CD1c-positive myeloid dendritic cell (primary cell): ENCODE results near the gene GRID1.

Source experiments
- DNase-seq: peaks from one replicate; pipeline ENCODE4 v3.0.0-alpha.2; 2016; ENCODE audit errors: extremely low spot score

GRID1 gene

DNA sequence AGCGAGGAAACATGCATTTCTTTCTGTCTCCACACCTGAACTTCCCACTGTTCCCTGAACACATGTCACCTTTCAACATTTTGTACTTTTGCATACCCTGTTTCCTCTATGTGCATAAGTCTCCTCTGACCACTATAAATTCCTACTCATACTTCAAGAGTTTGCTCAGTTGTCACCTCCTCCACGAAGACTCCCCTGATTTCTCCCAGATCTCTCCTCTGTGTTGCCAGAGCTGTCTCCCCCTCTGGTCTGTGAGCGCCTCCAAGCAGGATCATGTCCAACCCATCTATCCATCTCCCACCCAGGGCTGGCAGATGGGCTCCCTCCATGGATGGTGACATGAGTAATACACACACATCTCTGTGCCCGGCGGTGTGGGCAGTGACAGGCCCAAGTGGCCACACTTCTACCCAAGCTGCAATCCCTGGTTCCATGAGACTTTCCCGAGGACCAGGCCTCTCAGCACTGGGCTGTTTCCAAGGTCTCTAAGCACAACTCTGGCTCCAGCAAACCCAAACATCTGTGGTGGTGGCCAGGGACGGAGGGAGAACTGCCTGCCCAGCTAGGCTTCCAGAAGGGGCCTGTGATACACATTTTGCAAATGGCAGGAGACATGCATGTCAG is 135.9 kb downstream of the GRID1 start:
- DNase-seq, result no peak

DNA sequence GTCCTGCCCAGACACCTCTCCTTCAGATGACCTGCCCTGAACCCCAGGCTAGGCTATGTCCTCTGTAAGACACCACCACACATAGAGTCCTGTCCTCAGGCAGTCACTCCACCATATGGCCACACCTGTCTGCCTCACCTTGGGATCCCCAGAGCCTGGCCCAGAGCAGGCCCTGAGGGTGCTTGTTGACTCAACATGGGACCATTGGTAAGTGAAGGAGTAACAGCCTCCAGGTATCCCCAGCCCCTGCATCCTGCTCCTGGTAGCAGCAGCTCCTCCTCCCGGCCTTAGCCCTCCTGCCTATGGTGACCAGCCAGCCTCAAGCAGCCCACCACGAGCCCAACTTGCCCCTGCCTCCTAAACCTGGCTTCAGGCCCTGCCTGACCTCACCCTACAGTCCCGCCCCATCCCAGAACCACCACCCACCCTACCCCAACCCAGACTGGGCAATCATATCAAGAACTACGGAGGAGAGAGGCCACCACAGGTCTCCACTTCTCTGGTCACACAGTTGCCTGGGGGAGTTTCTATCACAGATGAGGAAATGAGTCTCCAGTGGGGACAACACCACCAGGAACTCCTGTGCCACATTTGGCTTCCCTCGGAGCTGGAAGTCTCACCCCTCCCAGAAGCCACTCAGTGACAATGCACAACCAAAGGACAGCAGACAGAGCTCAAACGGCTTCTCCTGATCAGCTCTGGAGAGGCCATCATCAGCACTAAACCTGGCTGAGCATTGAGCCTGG is 136.6 kb downstream of the GRID1 start:
- peak; percentile 51 for DNase-seq

DNA sequence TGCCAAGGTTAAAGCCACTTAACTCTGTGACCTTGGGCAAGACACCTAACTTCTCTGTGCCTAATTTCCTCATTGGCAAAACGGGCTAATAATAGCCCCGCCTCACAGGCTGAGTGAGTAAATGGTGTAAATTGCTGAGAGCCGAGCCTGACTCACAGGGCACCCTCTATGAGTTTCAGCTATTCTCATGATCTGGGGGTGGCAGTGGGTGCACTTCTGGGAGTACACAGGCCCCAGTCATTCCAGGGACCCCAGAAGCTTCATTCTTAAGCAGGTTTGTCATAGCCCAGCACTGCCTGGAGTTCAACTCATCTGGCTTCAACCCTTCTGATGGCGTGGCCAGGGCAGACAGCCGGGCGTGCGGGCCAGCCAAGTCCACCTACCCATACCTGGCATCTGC is 137.2 kb downstream of the GRID1 start:
- peak; percentile 72 for DNase-seq

DNA sequence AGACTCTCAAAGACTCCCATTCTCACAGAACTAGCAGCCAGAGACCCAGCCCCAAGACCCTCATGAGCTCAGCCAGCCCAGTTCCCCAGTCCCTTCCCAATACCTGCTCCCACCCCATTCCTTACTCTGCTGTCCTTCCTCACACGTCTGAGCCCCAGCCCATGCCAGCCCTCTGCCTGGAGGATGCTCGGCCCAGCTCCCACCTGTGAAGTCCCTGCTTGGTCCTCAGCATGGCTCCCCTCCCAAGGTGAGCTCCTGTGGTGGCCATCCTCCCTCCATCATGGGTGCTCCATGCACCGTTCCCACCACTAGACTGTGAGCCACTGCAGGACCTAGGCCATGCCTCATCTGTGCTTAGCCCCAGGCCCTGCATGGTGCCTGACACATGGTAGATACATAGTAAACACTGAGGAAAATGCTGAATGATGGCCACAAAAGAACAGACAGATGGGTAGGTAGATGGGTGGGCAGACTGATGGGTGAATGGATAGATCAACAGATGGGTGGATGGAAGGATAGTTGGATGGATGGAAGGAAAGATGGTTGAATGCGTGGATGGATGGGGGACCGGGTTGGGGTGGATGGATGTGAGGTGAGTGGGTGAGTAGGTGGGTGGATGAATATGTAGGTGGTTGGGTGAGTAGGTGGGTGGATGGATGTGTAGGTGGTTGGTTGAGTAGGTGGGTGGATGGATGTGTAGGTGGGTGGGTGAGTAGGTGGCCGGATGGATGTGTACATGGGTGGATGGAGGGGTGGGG is 138.9 kb downstream of the GRID1 start:
- DNase-seq, result no peak

DNA sequence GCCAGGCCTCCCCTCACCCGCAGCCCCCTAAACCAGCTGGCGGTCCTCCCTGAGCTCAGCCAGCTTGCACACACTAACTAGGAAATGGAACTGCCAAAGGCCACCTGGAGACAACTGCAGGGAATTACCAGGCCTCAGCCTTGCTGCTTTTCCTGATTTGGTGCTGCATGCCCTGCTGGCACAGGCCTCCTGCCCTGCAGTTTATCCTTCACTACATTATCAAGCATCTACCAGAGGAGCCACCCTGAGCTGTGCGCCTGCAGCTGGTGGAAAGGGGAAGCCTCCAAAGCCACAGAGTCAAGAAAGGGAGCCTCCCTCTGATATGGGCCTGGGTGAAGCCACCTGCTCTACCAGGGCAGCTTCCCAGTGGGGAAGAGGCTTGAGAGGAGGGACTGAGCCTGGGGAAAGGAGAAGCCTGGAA is 139.8 kb downstream of the GRID1 start:
- peak; percentile 35 for DNase-seq

DNA sequence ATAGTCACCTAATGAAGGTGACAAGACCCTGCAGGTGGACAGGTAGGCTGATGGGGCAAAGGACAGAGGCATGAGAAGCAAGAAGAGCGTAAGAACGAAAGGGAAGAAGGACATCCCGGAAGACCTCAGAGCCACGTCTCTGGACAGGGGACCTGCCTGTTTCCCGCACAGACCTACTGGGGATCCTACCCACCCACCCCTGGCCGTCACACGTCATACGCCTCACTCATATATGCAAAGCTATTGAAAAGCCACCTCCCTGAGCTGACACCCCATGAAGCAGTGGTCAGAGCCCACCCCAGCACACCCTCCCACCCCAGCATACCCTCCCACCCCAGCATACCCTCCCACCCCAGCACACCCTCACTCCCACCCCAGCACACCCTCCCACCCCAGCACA is 140.6 kb downstream of the GRID1 start:
- no peak for DNase-seq

DNA sequence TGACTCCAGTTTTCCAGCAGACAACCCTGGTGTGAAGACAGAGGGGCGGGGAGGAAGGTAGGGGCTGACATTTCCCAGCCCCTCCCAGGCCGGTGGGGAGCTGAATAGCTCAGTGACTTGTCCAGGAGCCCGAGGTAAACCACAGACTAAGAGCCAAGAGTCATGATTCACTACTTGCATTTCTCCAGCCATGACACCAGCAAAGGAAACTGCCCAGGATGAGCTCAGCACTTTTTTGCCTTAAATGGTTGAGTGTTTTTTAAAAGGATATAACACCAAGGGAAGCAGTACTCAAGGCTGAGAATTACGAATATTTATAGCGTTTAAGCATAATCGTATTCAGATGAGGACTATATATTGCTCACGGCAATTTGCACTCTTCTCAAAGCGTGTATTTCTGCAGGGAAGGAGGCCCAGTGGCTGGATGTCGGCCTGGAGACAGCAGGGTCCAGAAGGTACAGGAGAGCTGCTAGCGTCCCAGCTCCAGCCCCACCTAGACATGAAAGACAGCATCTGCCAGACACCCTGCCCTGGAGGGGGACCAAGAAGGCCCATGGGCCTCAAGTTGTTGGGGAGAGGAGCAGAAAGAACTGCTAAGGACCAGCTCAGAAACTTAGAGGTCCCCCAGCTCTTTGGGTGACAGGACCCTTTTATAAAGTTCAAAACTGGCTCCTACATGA is 141.4 kb downstream of the GRID1 start:
- peak; percentile 25 for DNase-seq

DNA sequence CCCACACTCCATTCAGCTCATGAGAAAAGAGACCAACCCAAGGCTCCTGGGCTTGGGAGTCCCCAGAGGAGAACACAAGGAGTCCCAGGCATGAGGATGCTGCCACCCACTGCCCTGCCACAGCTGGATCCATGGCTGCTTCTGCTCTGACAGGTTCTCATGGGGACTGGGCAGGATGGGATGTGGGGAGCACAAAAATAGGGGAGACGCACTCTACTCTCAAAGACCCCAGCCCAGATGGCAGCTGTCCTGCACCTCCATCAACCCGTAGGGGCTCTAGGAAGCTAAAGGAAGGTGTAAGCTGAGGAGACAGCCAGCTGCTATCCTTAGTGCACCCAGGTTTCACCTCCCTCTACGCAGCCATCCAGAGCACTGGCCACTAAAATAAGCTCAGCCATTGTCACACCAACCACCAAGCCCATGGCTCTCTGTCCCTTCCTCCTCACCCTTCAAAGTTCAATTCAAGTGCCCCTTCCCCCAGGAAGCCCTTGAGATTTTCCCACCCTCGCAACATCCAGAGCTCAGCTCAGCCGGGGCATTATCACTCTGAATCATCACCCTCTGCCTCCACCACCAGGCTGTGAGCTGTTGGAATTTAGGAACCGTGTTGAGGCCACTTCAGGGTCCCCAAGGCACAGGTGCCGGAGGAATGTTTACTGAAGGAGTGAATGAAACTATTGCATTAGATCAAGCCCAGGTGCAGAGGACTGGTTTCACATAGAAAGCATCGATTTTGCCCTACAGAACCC is 142.1 kb downstream of the GRID1 start:
- DNase-seq, result no peak

DNA sequence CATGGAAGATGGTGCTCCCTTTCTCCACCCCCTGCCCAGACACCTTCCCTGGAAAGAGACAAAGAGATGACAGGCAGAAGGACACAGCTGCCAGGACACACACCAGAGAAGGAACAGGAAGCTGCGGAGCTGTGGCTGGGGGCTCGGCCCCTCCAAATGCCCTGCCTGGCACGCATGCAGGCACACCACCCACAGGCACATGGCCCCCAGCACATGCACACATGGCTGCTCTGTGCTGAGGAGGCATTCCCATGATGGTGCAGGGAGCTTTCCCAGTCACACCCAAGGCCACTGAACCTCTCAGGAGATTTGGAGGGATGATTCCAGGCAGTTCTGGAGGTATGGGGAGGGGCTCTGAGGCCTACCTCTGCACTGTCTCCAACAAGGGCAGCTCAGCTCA is 143.3 kb downstream of the GRID1 start:
- DNase-seq, result no peak

DNA sequence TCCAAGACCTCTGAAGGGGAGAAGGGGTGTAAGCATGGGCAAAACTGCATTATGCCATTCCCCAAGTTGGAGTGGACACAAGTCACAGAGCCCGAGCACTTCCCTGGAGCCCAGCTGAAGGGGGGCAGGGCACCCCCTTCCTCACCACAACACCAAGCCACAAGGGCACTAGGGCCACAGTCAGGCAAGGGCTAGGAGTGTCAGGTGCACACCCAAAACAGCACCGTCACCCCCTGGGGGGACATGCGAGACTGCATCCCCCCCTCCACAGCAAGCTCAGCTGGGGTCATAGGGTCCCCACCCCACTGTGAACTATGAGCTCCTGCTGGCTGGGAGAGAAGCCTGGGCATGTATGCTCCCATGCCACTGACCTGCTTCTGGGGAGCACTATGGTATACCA is 143.9 kb downstream of the GRID1 start:
- no peak for DNase-seq

DNA sequence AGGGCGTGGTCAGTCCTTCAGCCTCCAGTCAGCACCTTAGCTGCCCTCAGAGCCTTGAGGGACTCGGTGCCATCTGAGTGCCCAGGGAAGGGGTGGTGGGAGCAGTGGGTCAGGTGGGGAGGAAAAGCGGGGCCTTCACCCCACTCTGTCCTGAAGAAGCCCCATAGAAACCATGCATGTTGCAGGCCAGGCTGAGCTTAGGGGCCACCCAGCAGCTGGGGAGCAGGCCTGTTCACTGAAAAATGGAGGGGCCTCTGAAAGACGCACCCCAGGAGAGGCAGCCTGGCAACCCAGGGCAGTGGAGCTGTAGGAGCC is 144.3 kb downstream of the GRID1 start:
- no peak for DNase-seq

DNA sequence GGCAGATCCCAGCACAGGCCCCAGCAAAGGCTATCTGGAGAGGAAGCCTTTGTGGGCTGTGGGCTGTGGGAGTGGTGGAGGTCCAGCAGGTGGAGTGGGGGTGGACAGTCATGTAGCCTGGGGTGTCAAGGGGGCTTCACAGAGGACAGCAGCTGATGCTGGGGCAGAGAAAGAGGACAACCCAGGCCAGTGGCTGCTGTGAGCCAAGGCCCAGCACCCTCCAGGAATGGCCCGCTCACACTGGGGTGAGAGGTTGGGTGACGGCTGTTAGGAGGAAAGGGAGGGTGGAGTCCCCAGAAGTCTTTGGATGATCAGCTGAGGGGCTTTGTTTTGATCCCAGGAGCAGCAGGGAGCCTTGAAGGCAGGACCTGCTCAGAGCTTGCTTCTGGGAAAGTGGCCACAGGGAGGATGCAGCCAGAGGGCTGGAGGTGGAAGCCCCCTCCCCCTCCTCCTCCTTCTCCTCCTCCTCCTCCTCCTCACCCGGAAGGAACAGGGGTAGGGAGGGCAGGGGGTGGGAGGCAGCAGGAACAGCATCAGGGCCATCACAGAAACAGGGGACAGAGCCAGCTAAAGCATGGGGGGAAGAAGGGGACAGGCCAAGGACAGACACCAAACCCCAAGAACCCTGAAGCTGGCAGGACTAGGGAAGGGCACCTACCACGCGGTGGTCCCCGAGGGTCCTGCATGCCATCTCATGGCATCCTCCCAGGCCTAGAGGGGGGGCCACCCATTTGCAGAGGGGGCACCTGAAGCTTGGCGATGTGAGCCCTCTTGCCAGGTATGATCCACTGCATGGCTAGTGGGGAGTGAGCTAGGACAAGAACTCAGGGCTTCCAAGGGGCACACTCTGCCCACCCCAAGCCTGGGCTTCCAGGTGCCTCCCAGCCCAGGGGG is 144.9 kb downstream of the GRID1 start:
- no peak for DNase-seq

DNA sequence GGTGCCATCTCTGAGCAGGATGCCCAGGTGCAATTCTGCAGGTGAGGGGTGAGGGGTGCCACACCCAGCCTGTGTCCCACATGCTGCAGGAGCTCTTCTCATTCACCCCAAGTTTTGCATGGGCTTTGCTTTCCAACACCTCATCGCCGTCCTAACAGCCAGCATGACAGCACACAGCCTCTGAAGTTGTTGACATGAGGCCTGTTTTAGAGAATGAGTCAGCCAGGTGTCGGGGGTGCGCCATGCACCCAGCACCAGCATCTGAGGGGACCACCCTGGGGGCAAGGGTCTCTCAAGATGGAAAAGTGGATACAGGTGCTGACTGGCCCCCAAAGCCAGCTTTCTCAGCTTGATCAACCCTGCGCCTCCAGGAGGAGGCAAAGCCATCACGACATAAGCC is 146.0 kb downstream of the GRID1 start:
- DNase-seq, result no peak

DNA sequence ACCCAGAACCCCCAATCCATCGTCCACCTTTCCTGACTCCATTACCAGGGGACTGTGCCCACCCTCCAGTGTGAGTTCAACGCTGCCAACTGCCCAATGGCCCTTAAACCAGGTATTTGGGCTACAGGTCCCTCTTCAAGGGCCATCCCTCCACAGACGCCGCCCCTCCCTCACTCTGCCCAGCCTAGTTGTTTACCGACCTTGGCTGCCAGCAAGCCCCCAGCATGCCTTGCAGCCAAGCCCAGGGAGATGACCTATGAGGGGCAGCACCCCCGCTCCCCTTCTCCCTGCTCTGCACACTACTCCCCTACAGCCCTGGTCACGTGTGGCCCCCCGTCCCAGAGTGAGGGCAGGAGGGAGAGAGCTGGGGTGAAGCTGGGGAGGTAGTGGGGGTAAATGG is 147.3 kb downstream of the GRID1 start:
- DNase-seq, result no peak

DNA sequence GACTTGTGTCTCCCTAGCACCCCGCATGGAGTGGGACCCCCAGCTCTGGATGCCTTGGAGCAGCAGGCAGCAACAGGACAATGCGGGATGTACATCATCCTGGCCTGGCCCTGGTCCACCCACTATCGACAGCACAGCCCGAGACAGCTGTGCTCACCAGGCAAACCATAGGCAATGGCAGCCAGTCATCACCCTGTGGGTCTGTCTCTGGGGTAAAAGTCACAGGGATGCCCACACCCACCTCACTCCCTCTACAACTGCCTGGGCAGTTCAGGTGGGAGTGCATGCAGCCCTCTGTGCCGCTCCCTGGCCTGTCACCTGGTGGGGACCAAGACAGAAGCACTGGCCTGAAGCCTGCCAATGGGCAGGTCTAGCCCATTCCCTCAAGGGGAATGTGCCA is 147.8 kb downstream of the GRID1 start:
- no peak for DNase-seq

DNA sequence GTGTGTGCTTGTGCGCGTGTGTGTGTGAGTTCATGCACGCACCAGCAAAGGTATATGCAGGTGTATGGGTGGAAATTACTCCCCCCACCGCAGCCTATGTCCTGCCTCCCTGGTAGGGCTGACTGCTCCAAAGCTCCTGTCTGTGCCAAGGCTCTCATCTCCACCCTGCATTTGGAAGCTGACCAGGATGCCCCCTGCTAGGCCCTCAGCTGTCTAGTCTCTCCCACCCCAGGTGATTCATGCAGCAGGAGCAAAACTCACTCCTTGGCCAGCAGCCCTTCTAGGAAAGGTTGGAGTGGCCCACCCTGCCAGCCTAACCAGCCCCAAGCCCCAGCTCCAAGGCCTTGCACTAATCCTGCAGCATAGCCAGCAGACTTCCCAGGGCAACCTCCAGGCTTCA is 148.4 kb downstream of the GRID1 start:
- DNase-seq, result no peak

DNA sequence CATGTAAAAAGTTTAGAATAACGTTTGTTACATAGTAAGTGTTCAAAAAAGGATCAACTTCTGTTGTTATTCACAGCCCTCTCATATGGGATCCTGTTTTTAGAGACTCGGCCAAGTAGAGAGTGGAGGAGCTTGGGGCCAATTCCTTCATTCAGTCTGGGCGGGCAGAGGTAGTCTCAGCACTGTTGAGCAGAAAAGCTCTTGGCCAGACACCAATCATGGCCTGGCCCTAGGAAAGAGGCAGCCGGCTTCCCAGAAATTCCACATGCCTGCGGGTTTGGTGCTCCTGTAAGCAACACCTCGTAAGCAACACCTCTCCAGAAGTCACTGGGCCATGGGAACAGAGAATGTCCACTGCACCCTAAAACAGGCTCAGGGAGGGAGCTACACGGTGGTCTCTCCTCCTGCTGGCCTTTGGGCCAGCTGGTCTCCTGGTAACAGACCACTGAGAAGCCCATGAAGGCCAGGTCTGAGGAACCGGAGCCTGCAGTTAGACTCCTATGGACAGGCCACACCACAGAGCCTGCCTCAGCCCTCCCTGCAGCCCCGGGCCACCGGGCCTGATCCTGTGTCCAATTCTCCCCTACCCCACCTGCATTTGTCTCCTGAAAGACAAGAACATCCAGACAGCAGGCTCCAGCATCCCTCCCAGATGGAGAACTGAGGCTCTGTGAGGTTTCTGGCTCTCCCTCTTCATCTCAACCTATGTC is 149.1 kb downstream of the GRID1 start:
- no peak for DNase-seq

DNA sequence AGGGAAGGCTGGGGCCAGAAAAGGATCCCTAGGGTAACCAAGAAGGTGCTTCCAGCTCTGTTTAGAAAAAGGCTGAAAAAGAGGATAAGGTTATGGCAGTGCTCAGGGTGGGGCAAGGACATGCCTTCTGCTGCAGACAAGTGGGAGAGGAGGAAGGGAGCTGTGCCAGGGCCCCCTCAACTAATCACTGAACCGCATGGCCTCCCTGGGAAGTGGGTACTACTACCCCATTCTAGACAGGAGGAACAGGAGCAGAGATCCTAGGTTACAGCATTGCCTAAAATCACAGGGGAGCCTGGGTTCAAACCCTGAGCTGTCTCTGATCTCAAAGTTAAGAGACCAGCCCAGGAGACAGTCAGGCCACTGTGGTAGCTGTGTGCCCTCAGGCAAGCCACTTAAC is 149.7 kb downstream of the GRID1 start:
- DNase-seq, result no peak

DNA sequence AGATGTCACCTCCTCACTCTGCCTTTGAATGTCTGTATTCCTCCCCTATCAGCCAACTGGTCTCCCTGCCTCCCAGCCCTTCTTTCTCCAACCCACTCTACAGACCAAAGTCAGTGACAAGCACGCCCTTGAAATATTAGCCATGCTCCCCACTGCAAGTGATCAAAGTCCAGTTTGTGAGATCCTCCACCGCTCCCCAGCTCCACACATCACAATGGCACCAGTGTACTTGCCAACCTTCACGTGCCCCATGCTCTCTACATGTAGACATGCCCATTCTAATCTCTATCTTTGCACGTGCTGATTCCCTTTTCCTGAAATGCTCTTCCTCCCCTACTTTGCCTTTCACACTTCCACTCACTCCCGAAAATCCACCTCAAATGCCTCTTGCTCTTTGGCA is 150.9 kb downstream of the GRID1 start:
- DNase-seq, result no peak

DNA sequence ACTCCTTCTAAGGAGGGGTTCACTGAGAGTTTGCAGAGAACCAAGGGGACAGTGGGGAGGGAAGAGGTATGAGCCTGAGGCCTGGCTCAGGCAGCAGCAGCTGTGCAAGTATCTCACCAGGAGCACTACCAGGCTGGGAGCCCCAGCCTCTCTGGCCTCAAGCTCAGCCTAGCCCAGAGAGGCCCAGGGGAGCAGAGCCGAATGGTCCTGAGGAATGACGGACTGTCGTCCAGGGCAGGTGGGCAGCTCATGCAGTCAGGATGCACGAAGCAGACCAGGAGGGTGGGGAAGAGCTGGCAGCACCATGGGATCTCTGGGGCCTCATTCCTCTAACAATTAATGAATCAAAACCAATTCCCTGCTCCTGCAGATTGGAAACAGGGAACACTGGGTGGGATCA is 151.5 kb downstream of the GRID1 start:
- DNase-seq, result no peak
